ENCODE data around the gene CDH4.

CDH4 gene

GRCh38 chr20:61748376-61748775 is 496.3 kb downstream of the CDH4 start:
- no peak for DNase-seq

- DNase-seq, result no peak
These were observed 497.5 kb downstream of the CDH4 start for GRCh38 chr20:61749406-61750075.

- DNase-seq, result no peak
These were observed 498.0 kb downstream of the CDH4 start for GRCh38 chr20:61750093-61750492.

- DNase-seq, result no peak
These were observed 500.5 kb downstream of the CDH4 start for GRCh38 chr20:61752576-61752975.

- no peak for DNase-seq
These were observed 501.4 kb downstream of the CDH4 start for GRCh38 chr20:61753316-61753942.

GRCh38 chr20:61753987-61754956 is 502.2 kb downstream of the CDH4 start:
- DNase-seq, result no peak

GRCh38 chr20:61754976-61755778 is 503.1 kb downstream of the CDH4 start:
- no peak for DNase-seq

- DNase-seq, result no peak
These were observed 504.1 kb downstream of the CDH4 start for GRCh38 chr20:61755971-61756845.

- no peak for DNase-seq
These were observed 505.1 kb downstream of the CDH4 start for GRCh38 chr20:61756966-61757677.

GRCh38 chr20:61757678-61758563 is 505.9 kb downstream of the CDH4 start:
- DNase-seq, result no peak

GRCh38 chr20:61758564-61759200 is 506.6 kb downstream of the CDH4 start:
- DNase-seq, result no peak

GRCh38 chr20:61759286-61760065 is 507.4 kb downstream of the CDH4 start:
- DNase-seq, result no peak

- DNase-seq, result no peak
These were observed 508.3 kb downstream of the CDH4 start for GRCh38 chr20:61760321-61760720.

- no peak for DNase-seq
These were observed 508.7 kb downstream of the CDH4 start for GRCh38 chr20:61760731-61761130.

GRCh38 chr20:61761453-61762166 is 509.5 kb downstream of the CDH4 start:
- DNase-seq, result no peak

- no peak for DNase-seq
These were observed 510.2 kb downstream of the CDH4 start for GRCh38 chr20:61762167-61762710.

- no peak for DNase-seq
These were observed 511.1 kb downstream of the CDH4 start for GRCh38 chr20:61762886-61763739.
